Stimulated activated memory B cell treated with anti-CD40 and anti-IgM and Interleukin-4, amounts not matched to agents 10 μg/mL and 1 μg/mL and 100 μg/mL, for 72 hours (primary cell): ENCODE measurements around the gene RASEF.
"Not testable (repeated sequence)": the region's sequence is repeated elsewhere in the genome, so short reads cannot be mapped to it uniquely, and the experiment has no call there.

Source experiments
- ATAC-seq: fragments of 150-1000 bp; cut with Tn5 transposase; 2 replicates; pipeline ENCODE4 v1.10.0; 2021
- H3K27ac Mint-ChIP-seq: one replicate; pipeline ENCODE4 v1.8.0; 2022; ENCODE audit warnings: mild to moderate bottlenecking, mixed read lengths
- H3K27me3 Mint-ChIP-seq: one replicate; pipeline ENCODE4 v1.8.0; 2022; ENCODE audit warnings: mixed read lengths
- H3K36me3 Mint-ChIP-seq: one replicate; pipeline ENCODE4 v1.8.0; 2022; ENCODE audit warnings: mixed read lengths
- H3K4me1 Mint-ChIP-seq: one replicate; pipeline ENCODE4 v1.8.0; 2022; ENCODE audit warnings: mixed read lengths
- H3K4me3 Mint-ChIP-seq: one replicate; pipeline ENCODE4 v1.8.0; 2022; ENCODE audit warnings: mild to moderate bottlenecking, moderate library complexity, mixed read lengths
- H3K9me3 Mint-ChIP-seq: one replicate; pipeline ENCODE4 v1.8.0; 2022; ENCODE audit warnings: mixed read lengths

RASEF gene

GRCh38 chr9:82934949-82935348, 128.0 kb downstream of the RASEF start:
- Mint-ChIP-seq H3K9me3 (no peaks in the 10 kb centered on the region), H3K27me3 (no peaks in the 10 kb centered on the region)
- no peak for ATAC-seq

GRCh38 chr9:82934025-82934424, 128.9 kb downstream of the RASEF start:
- not testable (repeated sequence) for H3K9me3 Mint-ChIP-seq, H3K36me3 Mint-ChIP-seq, H3K27me3 Mint-ChIP-seq, H3K4me1 Mint-ChIP-seq, H3K4me3 Mint-ChIP-seq, ATAC-seq, H3K27ac Mint-ChIP-seq

More at GRCh38 chr9:82934949-82935348, 128.0 kb downstream of the RASEF start:
- H3K4me1 Mint-ChIP-seq, result no peaks in the 10 kb centered on the region
- no peak overlapping the region for H3K27ac Mint-ChIP-seq
- H3K4me3 Mint-ChIP-seq, result no peak overlapping the region
- H3K36me3 Mint-ChIP-seq, result no peaks in the 10 kb centered on the region

- Mint-ChIP-seq H3K9me3 (no peaks in the 10 kb centered on the region), H3K4me3 (no peak overlapping the region), H3K4me1 (no peaks in the 10 kb centered on the region), H3K27me3 (no peaks in the 10 kb centered on the region), H3K27ac (no peak overlapping the region), H3K36me3 (no peaks in the 10 kb centered on the region)
- ATAC-seq, result no peak
Observed at GRCh38 chr9:82930116-82930515, 132.8 kb downstream of the RASEF start.
